Upper lobe of left lung (tissue), 6 donors: ENCODE measurements around the gene BORCS5. TPM values are rescaled to one million over a fixed set of nuclear protein-coding genes. Genes with fewer than 3 reads are reported as not detected.

Source experiments
- ATAC-seq, 2 donors: fragments of 200-7000 bp; cut with Tn5 transposase; one replicate each; pipeline ENCODE4 v1.9.1; 2022; ENCODE audit warnings: mild to moderate bottlenecking in 2 of 2, moderate library complexity in 2 of 2; ENCODE audit not compliant: low FRiP score in 2 of 2
- DNase-seq, 2 donors: peaks; one replicate each; pipeline ENCODE4 v3.0.0-alpha.2; 2019 to 2020
- H3K27ac ChIP-seq, 4 donors: fragments of 200-600 bp; sonication (generic); one replicate each; pipeline ENCODE4 v1.5.1; 2016 to 2019
- H3K27me3 ChIP-seq, 4 donors: fragments of 200-600 bp; sonication (generic); one replicate each; pipeline ENCODE4 v1.5.1; 2017 to 2019
- H3K36me3 ChIP-seq, 4 donors: fragments of 200-600 bp; sonication (generic); one replicate each; pipeline ENCODE4 v1.5.1; 2016 to 2019
- H3K4me1 ChIP-seq, 4 donors: fragments of 200-600 bp; sonication (generic); one replicate each; pipeline ENCODE4 v1.5.1; 2018 to 2019
- H3K4me3 ChIP-seq, 4 donors: fragments of 200-600 bp; sonication (generic); one replicate each; pipeline ENCODE4 v1.5.1; 2017 to 2019; ENCODE audit warnings: mild to moderate bottlenecking in 2 of 4, moderate library complexity in 1 of 4
- H3K9me3 ChIP-seq, 4 donors: fragments of 200-600 bp; sonication (generic); one replicate each; pipeline ENCODE4 v1.5.1; 2018 to 2019
- CTCF ChIP-seq, 6 experiments: fragments of 450-650 bp in 4 of 6; fragments of 200-600 bp in 2 of 6; sonication (generic) in 2 of 6; IDR thresholded peaks; one replicate each; pipeline ENCODE4 v1.5.1; 2016 to 2019; ENCODE audit warnings: antibody characterized with exemption in 6 of 6
- EP300 ChIP-seq, 4 donors: sonication (generic); formaldehyde crosslinking; IDR thresholded peaks; one replicate each; pipeline ENCODE4 v1.5.1; 2017; ENCODE audit warnings: antibody characterized with exemption in 4 of 4, control low read depth in 2 of 4
- POLR2A ChIP-seq, 4 donors: fragments of 450-650 bp; IDR thresholded peaks; one replicate each; pipeline ENCODE4 v1.5.1; 2016 to 2017; ENCODE audit warnings: antibody characterized with exemption in 4 of 4, mild to moderate bottlenecking in 2 of 4
- POLR2AphosphoS5 ChIP-seq, 2 donors: sonication (generic); formaldehyde crosslinking; IDR thresholded peaks; one replicate each; pipeline ENCODE4 v1.5.1; 2017; ENCODE audit warnings: antibody characterized with exemption in 2 of 2
- WGBS, 2 donors: methylation state at CpG; one replicate each; pipeline ENCODE4 v1.1.5; 2017 to 2018; 5-methylcytosine and 5-hydroxymethylcytosine counted together
- total RNA-seq, 6 donors: library from RNA; depleted of rRNA in 4 of 6; stranded (reverse); fragments of >200 nt in 4 of 6; gene quantifications; one replicate each; pipeline versions ENCODE4 v1.1.0 to v1.2.1, GENCODE V29; 2016 to 2021
- donor health status: DM: no; HTN: no; CAD: no; lungs with moderate emphysema.
- donor health status: DM: no; HTN: yes; CAD: no; lungs with severe emphysema.

BORCS5 gene
- total RNA-seq, 6 donors from 2014 or later = 7.3 to 105 (median 10.7) TPM

GRCh38 chr12:12441429-12441807 is 84.5 kb downstream of the BORCS5 start:
- Histone ChIP-seq H3K4me1 (peaks cover 4 to 39% (median 25%) of the 10 kb centered on the region in 4 donors), H3K36me3 (no peaks in the 10 kb centered on the region), H3K9me3 (no peaks in the 10 kb centered on the region), H3K27me3 (no peaks in the 10 kb centered on the region), H3K4me3 (no peak overlapping the region), H3K27ac (peak overlapping the region; percentile 48 to 69 (median 61))
- ATAC-seq (no peak), DNase-seq (no peak)
- TF ChIP-seq POLR2AphosphoS5 (IDR thresholded peaks at IDR 0.05) (no peak), POLR2A (IDR thresholded peaks at IDR 0.05) (no peak)
- 83 to 100% methylated on average over 2 of the region's 2 CpGs for WGBS, 2 donors

- no peaks in the 10 kb centered on the region for H3K27me3 ChIP-seq
- no peak for DNase-seq
- ATAC-seq = peak in 1 of 2 donors; percentile 6
- H3K36me3 ChIP-seq = no peaks in the 10 kb centered on the region
- H3K4me1 ChIP-seq = peaks cover 4 to 35% (median 29%) of the 10 kb centered on the region in 4 donors
- TF ChIP-seq POLR2A (IDR thresholded peaks at IDR 0.05) (peak in 1 of 4 donors; percentile 46), EP300 (IDR thresholded peaks at IDR 0.05) (no peak)
- H3K9me3 ChIP-seq = no peaks in the 10 kb centered on the region
- WGBS, 2 donors = 47 to 66% methylated on average over 4 of the region's 4 CpGs
- peak overlapping the region; percentile 48 to 69 (median 61) for H3K27ac ChIP-seq
- H3K4me3 ChIP-seq = no peak overlapping the region
Observed at GRCh38 chr12:12441843-12442461, 85.1 kb downstream of the BORCS5 start.

GRCh38 chr12:12442548-12443071 is 85.7 kb downstream of the BORCS5 start:
- H3K4me1 ChIP-seq = peaks cover 4 to 33% (median 30%) of the 10 kb centered on the region in 4 donors
- ATAC-seq (peak in 1 of 2 donors; percentile 36), DNase-seq (no peak)
- H3K27ac ChIP-seq = peak overlapping the region; percentile 48 to 69 (median 61)
- TF ChIP-seq POLR2AphosphoS5 (IDR thresholded peaks at IDR 0.05) (peak in 1 of 2 donors; percentile 22), POLR2A (IDR thresholded peaks at IDR 0.05) (no peak), EP300 (IDR thresholded peaks at IDR 0.05) (no peak), CTCF (IDR thresholded peaks at IDR 0.05) (no peak)
- no peaks in the 10 kb centered on the region for H3K27me3 ChIP-seq
- 63 to 76% methylated on average over 5 of the region's 5 CpGs for WGBS, 2 donors
- no peak overlapping the region for H3K4me3 ChIP-seq
- no peaks in the 10 kb centered on the region for H3K9me3 ChIP-seq
- no peaks in the 10 kb centered on the region for H3K36me3 ChIP-seq

- peak in 1 of 2 donors; percentile 23 for ATAC-seq
- Histone ChIP-seq H3K27ac (peak overlapping the region; percentile 48 to 69 (median 61)), H3K9me3 (no peaks in the 10 kb centered on the region), H3K4me3 (no peak overlapping the region), H3K27me3 (no peaks in the 10 kb centered on the region), H3K4me1 (peaks cover 4 to 33% (median 30%) of the 10 kb centered on the region in 4 donors), H3K36me3 (no peaks in the 10 kb centered on the region)
- no peak for DNase-seq
- 60 to 68% methylated on average over 5 of the region's 5 CpGs for WGBS, 2 donors
- TF ChIP-seq CTCF (IDR thresholded peaks at IDR 0.05) = no peak
- TF ChIP-seq EP300 (IDR thresholded peaks at IDR 0.05) = no peak
- TF ChIP-seq POLR2AphosphoS5 (IDR thresholded peaks at IDR 0.05) = no peak
- no peak for TF ChIP-seq POLR2A (IDR thresholded peaks at IDR 0.05)
Observed at GRCh38 chr12:12443431-12443878, 86.6 kb downstream of the BORCS5 start.

GRCh38 chr12:12445165-12445881 is 88.4 kb downstream of the BORCS5 start:
- Histone ChIP-seq H3K27ac (no peak overlapping the region), H3K36me3 (no peaks in the 10 kb centered on the region), H3K27me3 (no peaks in the 10 kb centered on the region), H3K4me1 (peaks cover 19 to 48% (median 35%) of the 10 kb centered on the region in 4 donors), H3K9me3 (no peaks in the 10 kb centered on the region), H3K4me3 (no peak overlapping the region)
- no peak for DNase-seq
- no peak for TF ChIP-seq EP300 (IDR thresholded peaks at IDR 0.05)
- no peak for TF ChIP-seq CTCF (IDR thresholded peaks at IDR 0.05)
- no peak for TF ChIP-seq POLR2AphosphoS5 (IDR thresholded peaks at IDR 0.05)
- no peak for TF ChIP-seq POLR2A (IDR thresholded peaks at IDR 0.05)
- no peak for ATAC-seq
- WGBS, 2 donors = 93 to 94% methylated on average over 4 of the region's 4 CpGs
